Left ventricle myocardium inferior (tissue), 1 donor: ENCODE data around the gene IQCH. TPM values are rescaled to one million over a fixed set of nuclear protein-coding genes. Genes with fewer than 3 reads are reported as not detected.
"Not testable (repeated sequence)": the region's sequence is repeated elsewhere in the genome, so short reads cannot be mapped to it uniquely, and the experiment has no call there.

Source experiments
- DNase-seq: peaks from one replicate; pipeline ENCODE4 v3.0.0-alpha.2; 2020
- H3K27ac ChIP-seq: fragments of 200-600 bp; replicated peaks from 2 replicates; pipeline ENCODE4 v1.8.0; 2021
- H3K27me3 ChIP-seq: fragments of 200-600 bp; 2 replicates; pipeline ENCODE4 v1.8.0; 2021; ENCODE audit warnings: low read depth
- H3K36me3 ChIP-seq: fragments of 200-600 bp; 2 replicates; pipeline ENCODE4 v1.8.0; 2021
- H3K4me1 ChIP-seq: fragments of 200-600 bp; 2 replicates; pipeline ENCODE4 v1.8.0; 2021
- H3K4me3 ChIP-seq: fragments of 200-600 bp; 2 replicates; pipeline ENCODE4 v1.8.0; 2021; ENCODE audit warnings: mild to moderate bottlenecking, moderate library complexity
- H3K9me3 ChIP-seq: fragments of 200-600 bp; replicated peaks from 2 replicates; pipeline ENCODE4 v1.8.0; 2021
- CTCF ChIP-seq: fragments of 200-600 bp; IDR thresholded peaks from 2 replicates; pipeline ENCODE4 v1.8.0; 2021; ENCODE audit warnings: antibody characterized with exemption, mild to moderate bottlenecking, borderline replicate concordance
- intact Hi-C: fragments of 100-400 bp; cut with micrococcal nuclease; formaldehyde crosslinking; loops from one replicate; pipeline ENCODE4 v1.11.0; 2022
- total RNA-seq: library from RNA; stranded (reverse); fragmentation: NEBNext Ultra II Directional; extraction: Animal tissue kit (Norgen Biotek cat#: 25700); gene quantifications from one replicate; pipeline ENCODE4 v1.2.1, GENCODE V29; 2021
- donor health status: DM: no; HTN: yes; CAD: no; lungs with severe emphysema.

The IQCH gene
- total RNA-seq, 1 donor from 2014 or later = 1.1 TPM

- intact Hi-C loops = no loop called here
- H3K36me3 ChIP-seq = peaks cover 6% of the 10 kb centered on the region
- no peaks in the 10 kb centered on the region for H3K9me3 ChIP-seq
- no peaks in the 10 kb centered on the region for H3K4me1 ChIP-seq
- no peak overlapping the region for H3K27ac ChIP-seq
- H3K4me3 ChIP-seq = no peak overlapping the region
- TF ChIP-seq CTCF = no peak
- DNase-seq = no peak
- H3K27me3 ChIP-seq = no peaks in the 10 kb centered on the region
Measured at GRCh38 chr15:67421105-67421504, 166.5 kb downstream of the IQCH start.

- H3K27ac ChIP-seq = no peak overlapping the region
- H3K9me3 ChIP-seq = no peaks in the 10 kb centered on the region
- no peaks in the 10 kb centered on the region for H3K27me3 ChIP-seq
- no peak for DNase-seq
- TF ChIP-seq CTCF = no peak
- no peaks in the 10 kb centered on the region for H3K4me1 ChIP-seq
- intact Hi-C loops = no loop called here
- H3K4me3 ChIP-seq = no peak overlapping the region
- H3K36me3 ChIP-seq = peaks cover 6% of the 10 kb centered on the region
Measured at GRCh38 chr15:67422296-67422695, 167.7 kb downstream of the IQCH start.

- intact Hi-C loops = loop anchor here (10.0 kb wide), 1 partner anchor 479 kb away; no protein-coding TSS in a partner anchor
- H3K4me1 ChIP-seq = no peaks in the 10 kb centered on the region
- no peaks in the 10 kb centered on the region for H3K27me3 ChIP-seq
- peak; percentile 20 for DNase-seq
- no peak overlapping the region for H3K27ac ChIP-seq
- no peaks in the 10 kb centered on the region for H3K36me3 ChIP-seq
- H3K4me3 ChIP-seq = no peak overlapping the region
- TF ChIP-seq CTCF = peak; percentile 79
- H3K9me3 ChIP-seq = no peaks in the 10 kb centered on the region
Measured at GRCh38 chr15:67433495-67434099, 179.0 kb downstream of the IQCH start.

- H3K9me3 ChIP-seq = not testable (repeated sequence)
- intact Hi-C loops = loop anchor here (10.0 kb wide), 1 partner anchor 482 kb away; no protein-coding TSS in a partner anchor
Measured at GRCh38 chr15:67436351-67437250, 182.0 kb downstream of the IQCH start.

GRCh38 chr15:67444100-67444499 is 189.5 kb downstream of the IQCH start:
- Histone ChIP-seq H3K36me3 (peaks cover 4% of the 10 kb centered on the region), H3K27ac (no peak overlapping the region), H3K9me3 (peaks cover 3% of the 10 kb centered on the region), H3K27me3 (no peaks in the 10 kb centered on the region), H3K4me3 (no peak overlapping the region), H3K4me1 (no peaks in the 10 kb centered on the region)
- intact Hi-C loops = no loop called here
- no peak for DNase-seq
- TF ChIP-seq CTCF = no peak

More at GRCh38 chr15:67436351-67437250, 182.0 kb downstream of the IQCH start:
- H3K27ac ChIP-seq, H3K27me3 ChIP-seq, H3K36me3 ChIP-seq, H3K4me1 ChIP-seq, H3K4me3 ChIP-seq: not testable (repeated sequence)
- DNase-seq = peak; percentile 32

GRCh38 chr15:67446449-67446848 is 191.9 kb downstream of the IQCH start:
- no peak overlapping the region for H3K4me3 ChIP-seq
- no peak for TF ChIP-seq CTCF
- no peak overlapping the region for H3K27ac ChIP-seq
- H3K9me3 ChIP-seq = peaks cover 3% of the 10 kb centered on the region
- no peaks in the 10 kb centered on the region for H3K4me1 ChIP-seq
- no peaks in the 10 kb centered on the region for H3K36me3 ChIP-seq
- intact Hi-C loops = no loop called here
- no peak for DNase-seq
- no peaks in the 10 kb centered on the region for H3K27me3 ChIP-seq

- H3K36me3 ChIP-seq, H3K4me1 ChIP-seq, DNase-seq, H3K9me3 ChIP-seq, intact Hi-C loops, H3K4me3 ChIP-seq, H3K27ac ChIP-seq, H3K27me3 ChIP-seq: not testable (repeated sequence)
Measured at GRCh38 chr15:67448372-67448771, 193.8 kb downstream of the IQCH start.

GRCh38 chr15:67453703-67454102 is 199.1 kb downstream of the IQCH start:
- H3K27ac ChIP-seq, H3K9me3 ChIP-seq, intact Hi-C loops: not testable (repeated sequence)

More at GRCh38 chr15:67453703-67454102, 199.1 kb downstream of the IQCH start:
- DNase-seq, H3K36me3 ChIP-seq, H3K27me3 ChIP-seq, H3K4me3 ChIP-seq, H3K4me1 ChIP-seq: not testable (repeated sequence)
